Neural progenitor cell (in vitro differentiated cells): ENCODE results near the gene LMAN2. TPM values are rescaled to one million over a fixed set of nuclear protein-coding genes. Genes with fewer than 3 reads are reported as not detected.

Source experiments
- DNase-seq: peaks from one replicate; pipeline ENCODE4 v3.0.0-alpha.2; 2016; ENCODE audit warnings: low spot score
- H2AFZ ChIP-seq: fragments of 200-600 bp; sonication (generic); replicated peaks from 2 replicates; pipeline ENCODE4 v1.6.1; 2016; ENCODE audit warnings: antibody characterized with exemption
- H3F3A ChIP-seq: fragments of 200-600 bp; sonication (generic); 2 replicates; pipeline ENCODE4 v1.6.1; 2016; ENCODE audit warnings: antibody characterized with exemption, low read depth
- H3K27ac ChIP-seq: fragments of 200-600 bp; sonication (generic); 2 replicates; pipeline ENCODE4 v1.5.1; 2016; ENCODE audit warnings: mild to moderate bottlenecking
- H3K27me3 ChIP-seq: fragments of 200-600 bp; sonication (generic); 2 replicates; pipeline ENCODE4 v1.6.1; 2016; ENCODE audit warnings: mild to moderate bottlenecking, moderate library complexity
- H3K36me3 ChIP-seq: fragments of 200-600 bp; sonication (generic); 2 replicates; pipeline ENCODE4 v1.5.1; 2016
- H3K4me1 ChIP-seq: fragments of 200-600 bp; sonication (generic); 2 replicates; pipeline ENCODE4 v1.6.1; 2016; ENCODE audit warnings: mixed run types
- H3K4me2 ChIP-seq: fragments of 200-600 bp; sonication (generic); 2 replicates; pipeline ENCODE4 v1.6.1; 2016
- H3K4me3 ChIP-seq: fragments of 200-600 bp; sonication (generic); 2 replicates; pipeline ENCODE4 v1.5.1; 2016
- H3K79me2 ChIP-seq: fragments of 200-600 bp; sonication (generic); 2 replicates; pipeline ENCODE4 v1.6.1; 2016; ENCODE audit warnings: low read depth
- H3K9ac ChIP-seq: fragments of 200-600 bp; sonication (generic); 2 replicates; pipeline ENCODE4 v1.6.1; 2016
- H3K9me3 ChIP-seq: fragments of 200-600 bp; sonication (generic); 2 replicates; pipeline ENCODE4 v1.5.1; 2016; ENCODE audit warnings: low read depth
- H4K20me1 ChIP-seq: fragments of 200-600 bp; sonication (generic); 2 replicates; pipeline ENCODE4 v1.6.1; 2016; ENCODE audit warnings: low read depth
- H3K27ac Mint-ChIP-seq: 3 replicates; pipeline ENCODE4 v1.8.0; 2021; ENCODE audit warnings: mixed read lengths
- H3K27me3 Mint-ChIP-seq: 2 replicates; pipeline ENCODE4 v1.8.0; 2022; ENCODE audit warnings: low read depth, mild to moderate bottlenecking, inconsistent platforms, moderate library complexity, mixed read lengths; ENCODE audit not compliant: insufficient read depth
- H3K36me3 Mint-ChIP-seq: 3 replicates; pipeline ENCODE4 v1.8.0; 2021; ENCODE audit warnings: mixed read lengths
- H3K4me1 Mint-ChIP-seq: 3 replicates; pipeline ENCODE4 v1.8.0; 2021; ENCODE audit warnings: mixed read lengths
- H3K4me3 Mint-ChIP-seq: 3 replicates; pipeline ENCODE4 v1.8.0; 2021; ENCODE audit warnings: mild to moderate bottlenecking, moderate library complexity, mixed read lengths
- H3K9me3 Mint-ChIP-seq: 3 replicates; pipeline ENCODE4 v1.8.0; 2020; ENCODE audit warnings: mixed read lengths
- EZH2 ChIP-seq: fragments of 200-600 bp; sonication (generic); IDR thresholded peaks from 2 replicates; pipeline ENCODE4 v1.6.1; 2017; ENCODE audit warnings: antibody characterized with exemption, mild to moderate bottlenecking, moderate library complexity
- EZH2phosphoT487 ChIP-seq: fragments of 200-600 bp; sonication (generic); IDR thresholded peaks from 2 replicates; pipeline ENCODE4 v1.6.1; 2017; ENCODE audit warnings: antibody characterized with exemption
- total RNA-seq: library from RNA; depleted of rRNA; stranded (reverse); fragments of >200 nt; gene quantifications from 2 replicates; pipeline ENCODE4 v1.2.3, GENCODE V29; 2015; ENCODE audit warnings: low replicate concordance
- TF ChIP-seq, protein P1 (sequence below): fragments of 200-600 bp; sonication (generic); IDR thresholded peaks from 2 replicates; pipeline ENCODE4 v1.5.1; 2017; ENCODE audit warnings: antibody characterized with exemption, mild to moderate bottlenecking

LMAN2 gene
- total RNA-seq, 1 donor from 2014 or later: 96.5 TPM

DNA sequence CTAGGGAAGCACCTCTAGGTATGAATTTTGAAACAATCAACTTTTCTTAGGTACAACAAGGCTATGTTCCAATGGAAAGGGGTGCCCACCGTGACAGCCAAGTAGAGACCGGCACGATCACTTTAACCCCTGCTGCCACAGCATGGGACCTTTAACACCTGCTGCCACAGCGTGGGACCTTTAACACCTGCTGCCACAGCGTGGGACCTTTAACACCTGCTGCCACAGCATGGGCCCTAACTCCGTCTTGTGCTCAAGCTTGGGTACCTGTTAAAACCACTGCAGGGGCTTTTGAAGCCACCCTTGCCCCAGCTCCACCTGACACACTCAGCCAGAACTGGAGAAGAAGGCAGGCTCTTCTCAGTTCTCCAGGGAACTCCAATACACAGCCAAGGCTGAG lies 21.6 kb downstream of the LMAN2 start:
- no peak overlapping the region for H3K4me2 ChIP-seq
- TF ChIP-seq, protein P1, sequence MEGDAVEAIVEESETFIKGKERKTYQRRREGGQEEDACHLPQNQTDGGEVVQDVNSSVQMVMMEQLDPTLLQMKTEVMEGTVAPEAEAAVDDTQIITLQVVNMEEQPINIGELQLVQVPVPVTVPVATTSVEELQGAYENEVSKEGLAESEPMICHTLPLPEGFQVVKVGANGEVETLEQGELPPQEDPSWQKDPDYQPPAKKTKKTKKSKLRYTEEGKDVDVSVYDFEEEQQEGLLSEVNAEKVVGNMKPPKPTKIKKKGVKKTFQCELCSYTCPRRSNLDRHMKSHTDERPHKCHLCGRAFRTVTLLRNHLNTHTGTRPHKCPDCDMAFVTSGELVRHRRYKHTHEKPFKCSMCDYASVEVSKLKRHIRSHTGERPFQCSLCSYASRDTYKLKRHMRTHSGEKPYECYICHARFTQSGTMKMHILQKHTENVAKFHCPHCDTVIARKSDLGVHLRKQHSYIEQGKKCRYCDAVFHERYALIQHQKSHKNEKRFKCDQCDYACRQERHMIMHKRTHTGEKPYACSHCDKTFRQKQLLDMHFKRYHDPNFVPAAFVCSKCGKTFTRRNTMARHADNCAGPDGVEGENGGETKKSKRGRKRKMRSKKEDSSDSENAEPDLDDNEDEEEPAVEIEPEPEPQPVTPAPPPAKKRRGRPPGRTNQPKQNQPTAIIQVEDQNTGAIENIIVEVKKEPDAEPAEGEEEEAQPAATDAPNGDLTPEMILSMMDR: no peak
- no peak for TF ChIP-seq EZH2phosphoT487
- TF ChIP-seq EZH2: no peak
- no peak overlapping the region for H3K27ac Mint-ChIP-seq
- H2AFZ ChIP-seq: no peak overlapping the region
- H3K27me3 Mint-ChIP-seq: peaks cover 8% of the 10 kb centered on the region
- no peaks in the 10 kb centered on the region for H3K9me3 Mint-ChIP-seq
- peaks cover 7% of the 10 kb centered on the region for H3K4me1 Mint-ChIP-seq
- H3K36me3 Mint-ChIP-seq: peaks cover 11% of the 10 kb centered on the region
- no peaks in the 10 kb centered on the region for H3K27me3 ChIP-seq
- H3K79me2 ChIP-seq: no peaks in the 10 kb centered on the region
- no peak overlapping the region for H3K4me3 ChIP-seq
- no peak for DNase-seq
- no peak overlapping the region for H3K27ac ChIP-seq
- H3K4me1 ChIP-seq: no peaks in the 10 kb centered on the region
- no peak overlapping the region for H3K4me3 Mint-ChIP-seq
- H3K9me3 ChIP-seq: no peaks in the 10 kb centered on the region
- no peaks in the 10 kb centered on the region for H3K36me3 ChIP-seq
- peaks cover 3% of the 10 kb centered on the region for H4K20me1 ChIP-seq
- H3K9ac ChIP-seq: no peak overlapping the region
- H3F3A ChIP-seq: no peaks in the 10 kb centered on the region

DNA sequence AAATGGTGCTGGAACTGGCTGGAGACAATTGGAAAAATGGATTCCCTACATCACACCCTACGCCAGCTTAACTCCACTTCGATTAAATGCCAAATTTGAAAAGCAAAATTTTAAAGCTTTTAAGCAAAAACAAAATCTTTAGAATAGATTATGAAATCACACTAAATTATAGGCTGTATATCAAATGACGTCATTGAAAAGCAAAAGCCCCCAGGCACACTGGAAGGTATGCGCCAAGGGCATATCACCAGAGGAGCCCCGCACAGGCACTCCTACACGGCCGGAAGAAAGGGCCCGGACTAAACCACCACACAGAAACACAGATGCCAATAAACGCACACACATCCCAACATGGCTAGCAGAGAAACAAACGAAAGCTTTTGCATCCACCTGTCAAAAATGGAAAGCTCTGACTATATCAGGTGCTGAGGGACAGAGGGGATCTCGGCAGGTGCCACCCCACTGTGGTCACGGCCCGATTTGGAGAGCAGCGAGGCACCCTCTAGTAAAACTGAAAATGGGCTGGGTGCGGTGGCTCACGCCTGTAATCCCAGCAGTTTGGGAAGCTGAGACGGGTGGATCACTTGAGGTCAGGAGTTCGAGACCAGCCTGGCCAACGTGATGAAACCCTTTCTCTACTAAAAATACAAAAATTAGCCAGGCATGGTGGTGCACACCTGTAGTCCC lies 22.8 kb downstream of the LMAN2 start:
- H3K27me3 Mint-ChIP-seq: peaks cover 5% of the 10 kb centered on the region
- peak overlapping the region; percentile 35 for H3K27ac Mint-ChIP-seq
- no peaks in the 10 kb centered on the region for H3K79me2 ChIP-seq
- H3K4me1 Mint-ChIP-seq: peaks cover 7% of the 10 kb centered on the region
- H3K27ac ChIP-seq: no peak overlapping the region
- no peak overlapping the region for H2AFZ ChIP-seq
- peaks cover 12% of the 10 kb centered on the region for H3K36me3 Mint-ChIP-seq
- H4K20me1 ChIP-seq: peaks cover 3% of the 10 kb centered on the region
- H3K4me1 ChIP-seq: no peaks in the 10 kb centered on the region
- no peak overlapping the region for H3K4me2 ChIP-seq
- no peaks in the 10 kb centered on the region for H3K9me3 ChIP-seq
- no peaks in the 10 kb centered on the region for H3K27me3 ChIP-seq
- H3K36me3 ChIP-seq: no peaks in the 10 kb centered on the region
- H3F3A ChIP-seq: no peaks in the 10 kb centered on the region
- no peak for DNase-seq
- no peaks in the 10 kb centered on the region for H3K9me3 Mint-ChIP-seq
- no peak overlapping the region for H3K4me3 ChIP-seq
- TF ChIP-seq EZH2 (no peak), EZH2phosphoT487 (no peak)
- TF ChIP-seq, protein P1: no peak
- no peak overlapping the region for H3K9ac ChIP-seq
- no peak overlapping the region for H3K4me3 Mint-ChIP-seq

DNA sequence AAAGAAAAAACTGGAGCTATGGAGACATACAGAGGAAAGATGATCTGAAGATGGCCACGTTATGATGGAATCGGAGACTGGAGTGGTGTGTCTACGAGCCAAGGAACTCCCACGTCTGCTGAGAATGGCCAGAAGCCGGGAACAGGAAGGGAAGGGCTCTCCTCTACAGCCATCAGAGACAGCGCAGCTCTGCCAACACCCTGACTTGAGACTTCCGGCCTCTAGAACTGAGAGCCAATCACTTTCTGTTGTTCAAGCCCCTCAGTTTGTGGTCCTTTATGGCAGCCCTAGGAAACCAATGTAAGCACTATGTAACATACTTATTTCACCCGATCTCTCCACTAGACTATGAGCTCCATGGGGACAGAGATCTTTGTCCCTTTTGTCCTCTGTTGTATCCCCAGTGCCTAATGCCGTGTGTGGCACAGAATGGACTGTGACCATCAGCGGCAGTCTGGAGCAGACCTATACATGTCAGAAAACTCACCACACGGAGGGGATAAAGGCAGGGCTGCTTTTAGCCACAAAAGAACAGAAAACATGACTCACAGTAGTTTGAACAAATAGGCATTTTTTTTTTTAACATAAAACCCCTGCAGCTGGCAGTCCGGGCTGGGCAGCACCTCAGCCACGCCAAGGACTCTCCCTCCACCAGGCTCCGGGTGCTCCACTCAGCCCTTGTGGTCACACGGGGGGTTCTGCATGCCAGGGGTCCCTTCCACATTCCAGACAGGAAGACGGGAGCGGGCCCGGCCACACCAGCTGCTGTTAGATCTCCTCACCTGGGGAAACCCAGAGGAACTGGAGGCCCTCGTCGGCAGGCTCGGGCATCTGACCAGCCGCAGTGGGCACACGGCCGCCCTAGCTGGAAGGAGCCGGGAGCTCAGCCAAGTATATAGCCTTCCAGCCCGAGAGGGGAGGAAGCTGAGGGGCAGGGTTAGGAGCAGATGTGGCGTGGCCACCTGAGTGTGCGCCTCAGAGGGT lies 23.6 kb downstream of the LMAN2 start:
- Mint-ChIP-seq H3K9me3 (no peaks in the 10 kb centered on the region), H3K4me3 (no peak overlapping the region), H3K4me1 (peaks cover 7% of the 10 kb centered on the region), H3K27me3 (peaks cover 5% of the 10 kb centered on the region), H3K36me3 (peaks cover 9% of the 10 kb centered on the region), H3K27ac (peak overlapping the region; percentile 12)
- H3K36me3 ChIP-seq: no peaks in the 10 kb centered on the region
- DNase-seq: no peak
- TF ChIP-seq EZH2: no peak
- TF ChIP-seq, protein P1: no peak
- no peak for TF ChIP-seq EZH2phosphoT487
- H4K20me1 ChIP-seq: peaks cover 3% of the 10 kb centered on the region
- no peak overlapping the region for H3K27ac ChIP-seq
- H3K9me3 ChIP-seq: no peaks in the 10 kb centered on the region
- no peaks in the 10 kb centered on the region for H3F3A ChIP-seq
- H3K9ac ChIP-seq: no peak overlapping the region
- H2AFZ ChIP-seq: no peak overlapping the region
- H3K4me2 ChIP-seq: no peak overlapping the region
- H3K4me3 ChIP-seq: no peak overlapping the region
- no peaks in the 10 kb centered on the region for H3K27me3 ChIP-seq
- no peaks in the 10 kb centered on the region for H3K4me1 ChIP-seq
- H3K79me2 ChIP-seq: no peaks in the 10 kb centered on the region
